Activated CD8-positive, alpha-beta T cell treated with anti-CD3 and anti-CD28 coated beads for 36 hours (primary cell): Measurements from ENCODE around the gene ANTXR1. TPM values are rescaled to one million over a fixed set of nuclear protein-coding genes. Genes with fewer than 3 reads are reported as not detected.

ENCODE experiments used
- ATAC-seq: fragments of 200-7000 bp; cut with Tn5 transposase; one replicate; pipeline ENCODE4 v1.10.0; 2021; ENCODE audit warnings: mild to moderate bottlenecking, moderate library complexity
- CTCF ChIA-PET: fragments of 350-600 bp; sonication (Branson Sonifier 250); formaldehyde crosslinking; loops from one replicate; lab custom pipeline; 2021; ENCODE audit warnings: antibody characterized with exemption; lab: Charles Lee
- POLR2A ChIA-PET: fragments of 350-600 bp; sonication (Branson Sonifier 250); formaldehyde crosslinking; loops from one replicate; lab custom pipeline; 2021; ENCODE audit warnings: antibody characterized with exemption; lab: Charles Lee
- DNase-seq: peaks from one replicate; pipeline ENCODE4 v3.0.0-alpha.2; 2020
- H3K27ac Mint-ChIP-seq: one replicate; pipeline ENCODE4 v1.8.0; 2021; ENCODE audit warnings: mild to moderate bottlenecking, mixed read lengths
- H3K27me3 Mint-ChIP-seq: one replicate; pipeline ENCODE4 v1.8.0; 2021; ENCODE audit warnings: mixed read lengths
- H3K36me3 Mint-ChIP-seq: one replicate; pipeline ENCODE4 v1.8.0; 2021; ENCODE audit warnings: low read depth, mixed read lengths
- H3K4me1 Mint-ChIP-seq: one replicate; pipeline ENCODE4 v1.8.0; 2021; ENCODE audit warnings: low read depth, mixed read lengths
- H3K4me3 Mint-ChIP-seq: one replicate; pipeline ENCODE4 v1.8.0; 2021; ENCODE audit warnings: mild to moderate bottlenecking, moderate library complexity, mixed read lengths
- H3K9me3 Mint-ChIP-seq: one replicate; pipeline ENCODE4 v1.8.0; 2021; ENCODE audit warnings: mixed read lengths
- intact Hi-C: fragments of 100-400 bp; cut with micrococcal nuclease; formaldehyde crosslinking; loops from one replicate; pipeline ENCODE4 v1.10.0; 2022
- total RNA-seq, 2 experiments: library from RNA; stranded (reverse); gene quantifications; one replicate each; pipeline ENCODE4 v1.2.3, GENCODE V29; 2021
- TF ChIP-seq, protein P1 (sequence below): fragments of 200-600 bp; IDR thresholded peaks from one replicate; pipeline ENCODE4 v1.8.0; 2022; ENCODE audit warnings: antibody characterized with exemption, mild to moderate bottlenecking

ANTXR1 gene
- total RNA-seq, 2 experiments from 2014 or later: 0.05 to 0.09 TPM

DNA sequence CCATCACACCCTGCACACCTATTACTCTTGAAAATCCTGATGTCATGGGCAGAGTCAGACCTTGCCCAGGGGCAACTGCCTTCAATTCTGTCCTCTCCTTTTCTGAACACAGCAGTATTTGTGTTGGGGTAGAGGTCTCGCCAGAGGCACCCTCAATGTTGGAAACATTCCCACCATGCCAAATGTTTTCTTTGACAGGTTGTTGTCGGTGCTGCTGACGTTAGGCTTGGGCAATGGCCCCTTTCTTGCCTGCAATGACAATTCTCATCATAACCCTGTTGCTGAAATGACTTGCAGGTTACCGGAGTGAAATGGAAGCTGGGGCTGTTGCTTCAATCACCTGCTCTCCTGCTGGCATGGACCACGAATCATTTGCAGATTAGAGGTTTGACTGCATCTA, 20.6 kb upstream of the ANTXR1 start:
- no peak overlapping the region for H3K4me3 Mint-ChIP-seq
- peaks cover 14% of the 10 kb centered on the region for H3K27me3 Mint-ChIP-seq
- no peaks in the 10 kb centered on the region for H3K36me3 Mint-ChIP-seq
- POLR2A ChIA-PET: no interaction called here
- H3K9me3 Mint-ChIP-seq: no peaks in the 10 kb centered on the region
- intact Hi-C loops: no loop called here
- H3K27ac Mint-ChIP-seq: no peak overlapping the region
- ATAC-seq: no peak
- CTCF ChIA-PET: interaction anchor here (1.5 kb wide), 1 partner anchor 20 kb away, joined by 3 read pairs; the partner anchor contains the start of gene ANTXR1
- TF ChIP-seq, protein P1, sequence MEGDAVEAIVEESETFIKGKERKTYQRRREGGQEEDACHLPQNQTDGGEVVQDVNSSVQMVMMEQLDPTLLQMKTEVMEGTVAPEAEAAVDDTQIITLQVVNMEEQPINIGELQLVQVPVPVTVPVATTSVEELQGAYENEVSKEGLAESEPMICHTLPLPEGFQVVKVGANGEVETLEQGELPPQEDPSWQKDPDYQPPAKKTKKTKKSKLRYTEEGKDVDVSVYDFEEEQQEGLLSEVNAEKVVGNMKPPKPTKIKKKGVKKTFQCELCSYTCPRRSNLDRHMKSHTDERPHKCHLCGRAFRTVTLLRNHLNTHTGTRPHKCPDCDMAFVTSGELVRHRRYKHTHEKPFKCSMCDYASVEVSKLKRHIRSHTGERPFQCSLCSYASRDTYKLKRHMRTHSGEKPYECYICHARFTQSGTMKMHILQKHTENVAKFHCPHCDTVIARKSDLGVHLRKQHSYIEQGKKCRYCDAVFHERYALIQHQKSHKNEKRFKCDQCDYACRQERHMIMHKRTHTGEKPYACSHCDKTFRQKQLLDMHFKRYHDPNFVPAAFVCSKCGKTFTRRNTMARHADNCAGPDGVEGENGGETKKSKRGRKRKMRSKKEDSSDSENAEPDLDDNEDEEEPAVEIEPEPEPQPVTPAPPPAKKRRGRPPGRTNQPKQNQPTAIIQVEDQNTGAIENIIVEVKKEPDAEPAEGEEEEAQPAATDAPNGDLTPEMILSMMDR: no peak
- H3K4me1 Mint-ChIP-seq: no peaks in the 10 kb centered on the region
- DNase-seq: no peak

DNA sequence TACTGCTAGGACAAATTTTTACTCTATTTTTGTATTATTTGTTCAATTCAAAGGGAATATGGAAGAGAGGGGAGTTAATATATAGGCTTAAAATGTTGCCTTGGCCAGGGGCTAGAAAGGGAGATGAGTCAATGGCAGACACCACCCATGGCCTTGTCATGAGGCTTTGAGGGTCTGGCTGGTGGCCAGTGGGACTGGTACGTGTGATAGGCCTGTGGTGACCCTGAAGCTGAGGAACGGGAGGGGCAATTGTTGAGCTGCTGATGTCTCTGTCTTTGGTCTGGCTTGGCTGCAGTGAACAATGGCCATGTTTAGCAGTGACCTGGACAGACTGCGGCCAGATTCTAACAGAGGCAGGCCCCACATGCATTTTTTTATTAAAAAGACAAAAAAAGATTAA, 20.0 kb upstream of the ANTXR1 start:
- Mint-ChIP-seq H3K4me1 (no peaks in the 10 kb centered on the region), H3K9me3 (no peaks in the 10 kb centered on the region), H3K27me3 (peaks cover 14% of the 10 kb centered on the region), H3K27ac (no peak overlapping the region), H3K36me3 (no peaks in the 10 kb centered on the region), H3K4me3 (no peak overlapping the region)
- ChIA-PET CTCF (no interaction called here), POLR2A (no interaction called here)
- intact Hi-C loops: no loop called here
- TF ChIP-seq, protein P1: no peak
- no peak for DNase-seq
- no peak for ATAC-seq

DNA sequence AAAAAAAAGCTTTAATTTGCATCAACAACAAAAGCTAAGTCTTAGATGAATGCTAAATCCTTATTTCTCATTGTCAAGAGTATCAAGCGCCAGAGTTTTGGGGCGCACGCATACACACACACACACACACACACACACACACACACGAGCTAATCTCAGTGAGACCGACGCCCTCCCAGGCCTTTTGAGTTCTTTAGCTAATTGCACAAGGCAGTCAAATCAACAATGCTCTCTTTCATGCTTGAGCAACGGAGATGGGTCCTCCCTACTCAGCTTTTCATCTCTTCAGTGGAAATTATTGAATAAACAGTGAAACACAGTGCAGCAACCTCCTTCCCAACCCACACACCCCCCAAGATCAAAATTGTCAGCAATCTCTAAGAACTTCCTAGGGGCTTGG, 19.3 kb upstream of the ANTXR1 start:
- no peak overlapping the region for H3K4me3 Mint-ChIP-seq
- H3K36me3 Mint-ChIP-seq: no peaks in the 10 kb centered on the region
- ChIA-PET CTCF (interaction anchor here (0.7 to 0.9 kb wide), 2 partner anchors 19 to 50 kb away, joined by 3 read pairs; partner anchors contain the start of gene ANTXR1), POLR2A (no interaction called here)
- peaks cover 14% of the 10 kb centered on the region for H3K27me3 Mint-ChIP-seq
- DNase-seq (no peak), ATAC-seq (no peak)
- H3K27ac Mint-ChIP-seq: no peak overlapping the region
- no peaks in the 10 kb centered on the region for H3K9me3 Mint-ChIP-seq
- TF ChIP-seq, protein P1: no peak
- H3K4me1 Mint-ChIP-seq: no peaks in the 10 kb centered on the region
- intact Hi-C loops: no loop called here

DNA sequence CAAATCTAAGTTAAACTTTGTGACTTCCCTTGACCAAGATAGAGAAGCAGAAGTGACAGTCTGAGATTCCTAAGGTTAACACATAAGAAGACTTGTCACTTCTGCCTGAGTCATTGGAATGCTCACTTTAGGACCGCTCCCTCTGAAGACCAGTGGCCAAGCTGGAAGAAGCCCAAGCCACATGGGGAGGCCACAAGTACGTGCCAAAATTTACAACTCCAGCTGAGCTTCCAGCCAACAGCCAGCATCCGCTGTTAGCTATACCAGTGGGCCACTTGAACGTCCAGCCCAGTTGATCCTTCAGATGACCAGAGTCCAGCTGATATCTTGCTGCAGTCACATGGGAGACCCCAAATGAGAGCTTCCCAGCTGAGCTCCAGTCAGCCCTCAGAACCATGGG, 18.1 kb upstream of the ANTXR1 start:
- no peak overlapping the region for H3K27ac Mint-ChIP-seq
- DNase-seq (no peak), ATAC-seq (no peak)
- TF ChIP-seq, protein P1: no peak
- CTCF ChIA-PET: no interaction called here
- POLR2A ChIA-PET: no interaction called here
- intact Hi-C loops: no loop called here
- H3K27me3 Mint-ChIP-seq: peaks cover 18% of the 10 kb centered on the region
- H3K36me3 Mint-ChIP-seq: no peaks in the 10 kb centered on the region
- H3K4me1 Mint-ChIP-seq: no peaks in the 10 kb centered on the region
- H3K9me3 Mint-ChIP-seq: no peaks in the 10 kb centered on the region
- no peak overlapping the region for H3K4me3 Mint-ChIP-seq

DNA sequence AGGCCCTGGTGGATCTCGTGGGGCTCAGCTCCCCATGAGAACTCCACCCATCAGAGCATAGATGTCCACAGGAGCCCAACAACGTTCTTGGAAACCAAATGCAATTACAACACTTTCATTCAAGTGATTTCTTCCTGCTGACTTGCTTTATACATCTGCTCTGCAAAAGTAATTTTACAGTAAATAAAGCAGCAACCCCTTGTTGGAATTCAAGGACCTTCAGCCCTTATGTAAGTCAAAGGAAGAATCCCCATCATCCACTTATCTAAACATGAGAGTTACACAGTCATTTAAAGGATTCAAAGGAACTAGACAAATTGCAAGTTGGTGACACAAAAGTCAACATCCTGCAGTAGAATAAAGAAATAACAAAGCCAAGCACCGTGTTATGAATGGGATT, 17.1 kb upstream of the ANTXR1 start:
- no peaks in the 10 kb centered on the region for H3K4me1 Mint-ChIP-seq

More for the DNA sequence above, 17.1 kb upstream of the ANTXR1 start:
- Mint-ChIP-seq H3K36me3 (no peaks in the 10 kb centered on the region), H3K9me3 (no peaks in the 10 kb centered on the region), H3K27me3 (peaks cover 19% of the 10 kb centered on the region), H3K4me3 (no peak overlapping the region), H3K27ac (no peak overlapping the region)
- POLR2A ChIA-PET: interaction anchor here (0.8 kb wide), 1 partner anchor 165 kb away, joined by 3 read pairs; no protein-coding TSS in a partner anchor
- intact Hi-C loops: no loop called here
- DNase-seq (no peak), ATAC-seq (no peak)
- CTCF ChIA-PET: no interaction called here
- TF ChIP-seq, protein P1: no peak
